DMS 273 treated with DMSO at 0.1 percent for 48 hours (cell line): ENCODE results near the gene ANKUB1.
A peak's percentile ranks its signal among the peaks of the same experiment; 100 is the strongest.
"Not testable (repeated sequence)": the region's sequence is repeated elsewhere in the genome, so short reads cannot be mapped to it uniquely, and the experiment has no call there.

Source experiments
- DNase-seq: peaks from one replicate; lab custom pipeline; 2025; lab: John Stamatoyannopoulos, UW

ANKUB1 gene, protein sequence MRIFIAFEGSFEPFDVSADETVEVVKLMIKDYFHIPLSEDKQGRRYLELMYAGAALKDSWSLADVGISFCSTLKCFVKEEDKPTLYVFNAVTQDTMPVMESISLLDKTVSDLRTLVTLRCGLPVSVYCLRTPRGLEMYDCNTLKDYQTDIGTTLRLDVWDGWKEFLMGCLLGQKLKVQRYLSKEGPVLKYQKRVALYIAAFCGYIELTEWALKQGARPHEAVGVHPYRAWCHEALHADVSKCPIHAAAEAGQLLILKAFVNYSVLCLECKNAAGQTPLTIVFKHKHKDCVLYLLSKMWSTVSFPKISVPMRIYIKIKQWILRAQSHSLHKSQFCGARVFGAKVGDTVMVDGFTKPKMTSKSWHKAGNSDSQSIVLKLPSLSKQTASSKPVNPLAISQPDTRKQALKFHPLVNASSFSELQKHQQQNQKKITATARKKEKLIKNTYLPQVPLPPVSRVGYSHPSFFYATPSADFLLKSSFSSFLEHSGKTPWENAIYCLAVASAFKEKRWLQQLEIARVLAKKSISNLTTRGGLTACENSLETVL

DNA sequence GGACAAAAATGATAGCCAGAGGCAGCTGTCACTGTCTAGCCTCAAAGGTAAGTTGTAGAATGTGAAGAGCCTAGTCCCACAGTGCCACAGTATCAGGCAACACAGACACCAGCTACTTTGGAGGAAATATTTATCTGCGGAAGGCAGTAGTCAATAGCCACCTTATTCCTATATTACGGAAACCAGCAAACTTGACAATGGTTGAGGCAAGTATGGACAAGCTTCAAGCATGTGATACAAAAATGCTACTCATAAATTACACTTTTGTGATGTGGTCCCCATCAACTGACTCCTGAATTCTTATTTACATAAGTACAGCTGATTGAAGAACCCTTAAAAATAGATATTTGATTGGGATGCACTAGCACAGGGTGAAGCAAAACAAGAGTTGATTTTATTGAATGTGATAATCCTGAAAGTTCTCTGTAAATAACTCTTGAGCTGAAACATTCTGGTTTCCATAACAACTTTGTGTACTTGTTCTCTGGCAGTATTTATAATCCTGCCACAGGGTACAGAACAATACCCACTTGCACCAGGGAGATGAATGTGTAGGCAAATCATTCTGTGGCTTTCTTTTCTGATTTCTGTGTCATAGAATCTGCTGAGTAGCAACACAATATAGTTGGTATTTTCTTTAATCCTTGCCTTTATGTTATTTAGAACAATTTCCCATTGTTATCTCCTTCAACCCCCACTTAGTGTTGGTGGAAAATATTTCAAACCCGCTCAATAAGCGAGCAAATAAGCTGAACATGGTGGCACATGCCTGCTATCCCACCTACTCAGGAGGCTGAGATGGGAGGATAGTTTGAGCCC lies at the start of gene ANKUB1:
Gene ANKUB1, minus strand, starts transcription at position 103 of the 819 bp plus-strand sequence. CDS start 188 bp downstream, outside the sequence.
- no peak for DNase-seq

DNA sequence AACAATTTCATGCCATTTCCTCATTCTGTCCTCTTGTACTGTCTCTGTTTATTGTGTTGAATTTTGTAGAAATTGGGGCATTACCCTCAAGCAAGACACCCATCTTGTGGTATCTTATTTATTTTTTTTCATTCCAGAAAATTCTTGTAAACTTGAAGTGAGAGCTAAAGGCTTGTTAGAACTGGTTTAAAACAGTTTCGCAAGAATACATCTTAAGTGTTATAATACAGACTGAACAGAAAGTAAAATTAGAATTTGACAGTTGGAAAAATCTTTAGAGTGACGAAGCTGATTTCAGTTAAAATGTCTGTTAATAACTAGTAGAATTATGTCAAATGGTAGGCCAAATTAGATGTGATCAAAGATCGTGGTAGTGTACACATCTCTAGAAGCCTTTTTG lies 47.5 kb upstream of the ANKUB1 start:
- no peak for DNase-seq

DNA sequence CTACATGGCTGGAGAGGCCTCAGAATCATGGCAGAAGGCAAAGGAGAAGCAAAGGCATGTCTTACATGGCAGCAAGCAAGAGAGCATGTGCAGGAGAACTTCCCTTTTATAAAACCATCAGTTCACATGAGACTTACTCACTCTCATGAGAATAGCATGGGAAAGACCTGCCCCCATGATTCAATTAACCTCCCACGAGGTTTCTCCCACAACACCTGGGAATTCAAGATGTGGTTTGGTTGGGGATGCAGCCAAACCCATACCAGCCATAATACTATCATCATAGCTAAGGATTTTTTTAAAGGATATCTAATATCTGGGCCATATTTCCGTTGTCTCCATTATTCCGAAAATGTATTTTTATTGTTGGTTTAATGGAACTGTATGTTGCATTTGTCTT lies 47.1 kb upstream of the ANKUB1 start:
- not testable (repeated sequence) for DNase-seq

DNA sequence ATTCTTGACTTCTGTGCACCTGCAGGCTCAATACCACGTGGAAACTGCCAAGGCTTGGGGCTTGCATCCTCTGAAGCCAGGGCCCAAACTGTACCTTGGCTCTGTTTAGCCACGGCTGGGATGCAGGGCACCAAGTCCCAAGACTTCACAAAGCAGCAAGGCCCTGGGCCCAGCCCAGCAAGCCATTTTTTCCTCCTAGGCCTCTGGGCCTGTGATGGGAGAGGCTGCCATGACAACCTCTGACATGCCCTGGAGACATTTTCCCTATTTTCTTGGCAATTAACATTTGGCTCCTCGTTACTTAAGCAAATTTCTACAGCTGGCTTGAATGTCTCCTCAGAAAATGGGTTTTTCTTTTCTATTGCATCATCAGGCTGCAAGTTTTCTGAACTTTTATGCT lies 46.1 kb upstream of the ANKUB1 start:
- not testable (repeated sequence) for DNase-seq

DNA sequence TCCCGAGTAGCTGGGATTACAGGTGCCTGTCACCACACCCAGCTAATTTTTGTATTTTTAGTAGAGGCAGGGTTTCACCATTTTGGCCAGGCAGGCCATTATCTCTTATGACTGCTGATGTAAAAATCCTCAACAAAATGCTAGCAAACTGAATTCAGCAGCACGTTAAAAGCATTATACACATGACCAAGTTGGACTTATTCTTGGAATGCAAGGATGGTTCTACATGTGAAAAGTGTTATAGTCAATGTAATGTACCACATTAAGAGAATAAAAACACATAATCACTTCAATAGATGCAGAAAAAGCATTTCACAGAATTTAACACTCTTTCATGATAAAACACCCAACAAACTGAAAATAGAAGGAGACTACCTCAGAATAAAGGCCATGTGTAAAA lies 40.9 kb upstream of the ANKUB1 start:
- DNase-seq = no peak

DNA sequence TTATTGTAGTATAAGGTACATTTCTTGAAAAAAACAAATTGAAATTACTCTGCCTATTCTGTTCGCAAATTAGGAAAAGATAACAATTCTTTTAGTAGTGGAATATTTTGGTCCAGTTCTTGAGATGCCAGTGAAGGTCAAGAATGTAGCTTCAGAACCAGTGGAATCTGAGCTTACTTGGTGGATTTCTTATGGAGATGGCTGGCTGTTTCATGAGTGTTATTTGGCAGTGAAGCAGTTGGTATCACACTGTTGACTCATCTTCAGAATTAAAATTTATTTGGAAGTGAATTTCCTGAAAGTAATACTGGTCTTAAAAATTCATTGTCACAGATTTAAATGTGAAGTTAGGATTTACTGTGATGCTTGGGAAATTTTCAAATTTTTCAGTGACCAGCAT lies 39.7 kb upstream of the ANKUB1 start:
- no peak for DNase-seq

DNA sequence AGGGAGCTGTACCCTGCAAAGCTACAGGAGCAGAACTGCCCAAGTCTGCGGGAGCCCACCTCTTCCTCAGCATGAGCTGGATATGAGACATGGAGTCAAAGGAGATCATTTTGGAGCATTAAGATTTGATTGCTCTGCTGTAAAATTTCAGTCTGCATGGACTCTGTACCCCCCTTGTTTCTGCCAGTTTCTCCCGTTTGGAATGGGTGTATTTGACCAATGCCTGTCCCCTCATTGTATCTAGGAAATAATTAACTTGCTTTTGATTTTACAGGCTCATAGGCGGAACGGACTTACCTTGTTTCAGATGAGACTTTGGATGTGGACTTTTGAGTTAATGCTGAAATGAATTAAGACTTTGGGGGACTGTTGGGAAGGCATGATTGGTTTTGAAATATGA lies 39.0 kb upstream of the ANKUB1 start:
- no peak for DNase-seq

DNA sequence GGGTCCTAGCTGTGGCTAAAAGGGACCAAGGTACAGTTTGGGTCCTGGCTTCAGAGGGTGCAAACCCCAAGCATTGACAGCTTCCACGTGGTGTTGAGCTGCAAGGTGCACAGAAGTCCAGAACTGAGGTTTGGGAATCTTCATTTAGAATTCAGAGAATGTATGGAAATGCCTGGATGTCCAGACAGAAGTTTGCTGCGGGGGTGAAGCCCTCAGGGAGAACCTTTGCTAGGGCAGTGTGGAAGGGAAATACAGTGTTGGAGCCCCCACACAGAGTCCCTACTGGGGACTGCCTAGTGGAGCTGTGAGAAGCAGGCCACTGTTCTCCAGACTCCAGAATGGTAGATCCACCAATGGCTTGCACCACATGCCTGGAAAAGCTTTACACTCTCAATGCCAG lies 38.5 kb upstream of the ANKUB1 start:
- DNase-seq = no peak

DNA sequence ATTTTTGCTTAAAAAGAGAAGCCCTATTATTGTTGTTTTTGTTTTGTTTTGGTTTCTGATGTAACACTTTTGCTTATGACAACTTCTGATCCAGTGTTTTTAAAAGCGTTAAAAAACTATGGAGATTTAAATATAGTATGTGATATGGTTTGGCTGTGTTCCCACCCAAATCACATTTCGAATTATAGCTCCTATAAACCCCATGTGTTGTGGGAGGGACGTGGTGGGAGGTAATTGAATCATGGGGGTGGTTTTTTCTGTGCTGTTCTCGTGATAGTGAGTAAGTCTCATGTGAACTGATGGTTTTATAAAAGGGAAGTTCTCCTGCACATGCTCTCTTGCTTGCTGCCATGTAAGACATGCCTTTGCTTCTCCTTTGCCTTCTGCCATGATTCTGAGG lies 37.3 kb upstream of the ANKUB1 start:
- DNase-seq = not testable (repeated sequence)

DNA sequence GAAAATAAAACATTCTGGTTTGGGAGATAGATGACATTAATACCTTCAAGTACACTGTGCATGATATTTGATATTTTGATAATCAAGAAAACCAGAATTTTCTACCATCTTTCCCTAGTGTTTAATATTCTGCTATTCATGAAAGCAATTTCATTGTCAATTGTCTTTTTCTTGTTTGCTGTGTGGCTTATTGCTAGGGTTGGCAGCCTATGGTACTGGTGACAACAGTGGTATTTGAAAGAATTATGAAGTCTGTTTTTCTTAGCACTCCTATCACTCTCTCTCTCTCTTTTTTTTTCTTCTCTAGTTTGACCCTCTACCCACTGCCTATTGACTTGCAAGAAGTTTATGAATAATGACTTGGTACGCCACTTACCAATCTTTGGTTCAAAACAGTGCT lies 36.0 kb upstream of the ANKUB1 start:
- no peak for DNase-seq

DNA sequence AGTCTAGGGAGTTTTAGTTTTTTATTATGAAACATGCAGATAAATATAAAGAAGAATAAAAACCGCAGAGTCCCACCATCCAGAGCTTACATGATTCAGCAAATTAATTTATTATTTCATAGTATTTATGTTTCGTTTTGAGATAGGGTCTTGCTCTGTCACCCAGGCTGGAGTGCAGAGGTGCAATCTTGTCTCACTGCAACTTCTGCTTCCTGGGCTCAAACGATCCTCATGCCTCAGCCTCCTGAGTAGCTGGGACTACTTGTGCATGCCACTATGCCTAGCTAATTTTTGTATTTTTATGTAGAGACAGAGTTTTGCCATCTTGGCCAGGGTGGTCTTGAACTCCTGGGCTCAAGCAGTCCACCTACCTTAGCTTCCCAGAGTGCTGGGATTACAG lies 34.3 kb upstream of the ANKUB1 start:
- DNase-seq = no peak

DNA sequence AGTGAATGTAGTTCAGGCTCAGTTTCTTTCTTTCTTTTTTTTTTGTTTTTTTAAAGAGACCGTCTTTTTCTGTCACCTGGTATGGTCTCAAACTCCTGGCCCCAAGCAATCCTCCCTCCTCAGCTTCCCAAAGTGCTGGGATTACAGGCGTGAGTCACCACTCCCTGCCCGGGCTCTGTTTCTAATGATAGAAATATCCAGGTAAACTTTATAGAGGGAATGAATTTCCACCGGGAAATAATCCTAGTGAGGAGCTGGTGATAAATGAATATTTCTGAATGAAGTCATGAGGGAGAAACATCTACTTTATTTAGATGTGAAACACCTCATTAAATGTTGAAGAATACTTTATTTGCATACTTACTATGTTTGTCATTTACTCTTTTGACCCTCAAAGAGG lies 27.8 kb upstream of the ANKUB1 start:
- DNase-seq = no peak

DNA sequence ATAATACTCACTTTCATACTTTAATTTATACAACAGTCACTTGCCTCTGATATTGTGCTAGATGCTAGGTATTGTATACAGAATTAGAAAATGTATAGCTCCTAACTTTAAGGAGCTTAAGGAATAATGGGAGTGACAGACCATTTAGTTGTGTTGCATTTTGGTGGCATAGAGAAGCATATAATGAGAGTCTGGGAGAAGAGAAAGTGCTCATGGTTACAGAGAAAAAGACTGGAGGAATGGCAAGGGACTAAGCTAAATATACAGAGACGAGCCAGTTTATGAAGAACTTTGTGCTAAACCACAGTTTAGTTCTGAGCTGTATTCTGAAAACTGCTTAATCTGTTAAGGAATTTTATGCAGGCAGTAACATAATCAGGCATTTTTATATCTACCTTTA lies 27.1 kb upstream of the ANKUB1 start:
- no peak for DNase-seq

DNA sequence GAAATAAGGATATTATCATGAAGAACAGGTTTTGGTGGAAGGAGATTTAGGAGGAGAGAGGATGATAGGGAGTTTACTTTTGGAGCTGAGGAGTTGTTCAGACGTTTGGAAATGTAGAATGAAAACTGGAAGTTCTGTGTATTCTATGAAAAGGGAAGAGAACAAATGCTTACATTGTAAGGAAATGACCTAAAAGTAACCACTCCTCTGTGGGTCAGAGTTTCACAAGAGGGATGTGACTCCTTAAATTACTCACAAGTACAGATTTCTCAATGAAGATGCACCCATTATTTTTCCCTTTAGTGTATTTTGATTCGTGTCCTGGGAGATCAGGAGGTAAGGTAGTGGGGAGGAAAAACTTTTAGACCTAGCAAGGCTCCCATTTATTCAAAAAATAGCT lies 24.6 kb upstream of the ANKUB1 start:
- no peak for DNase-seq

DNA sequence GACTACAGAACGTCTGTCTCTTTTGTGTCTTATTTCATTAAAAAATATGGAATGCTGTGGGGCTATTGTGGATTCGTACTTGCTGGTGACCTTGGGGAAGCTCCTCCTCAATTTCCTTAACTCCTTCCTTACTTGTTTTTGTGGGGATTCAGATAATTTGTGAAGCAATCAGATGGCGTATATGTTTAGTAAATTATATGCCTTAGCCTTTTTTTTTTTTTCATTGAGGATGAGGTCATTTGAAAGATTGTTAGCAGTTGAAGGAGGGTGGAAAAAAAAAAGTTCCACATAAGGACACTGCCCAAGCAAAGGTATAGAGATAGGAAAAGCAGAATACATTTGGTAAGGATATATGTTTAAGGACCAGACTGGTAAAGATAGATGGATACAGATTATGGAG lies 24.0 kb upstream of the ANKUB1 start:
- no peak for DNase-seq

DNA sequence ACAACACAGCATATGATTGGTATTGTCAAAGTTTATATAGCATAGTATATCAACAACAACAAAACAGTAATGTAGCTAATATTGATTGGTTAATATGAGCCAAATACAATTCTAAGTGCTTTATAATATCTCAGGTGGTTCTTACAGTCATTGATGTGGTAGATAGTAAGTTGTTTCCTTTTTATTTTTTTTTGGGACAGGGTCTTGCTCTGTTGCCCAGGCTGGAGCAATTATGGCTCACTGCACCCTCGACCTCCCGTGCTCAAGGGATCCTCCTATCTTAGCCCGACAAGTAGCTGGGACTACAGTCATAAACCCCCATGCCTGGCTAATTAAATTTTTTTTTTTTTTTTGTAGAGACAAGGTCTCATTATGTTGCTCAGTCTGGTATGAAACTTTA lies 23.4 kb upstream of the ANKUB1 start:
- DNase-seq = no peak

DNA sequence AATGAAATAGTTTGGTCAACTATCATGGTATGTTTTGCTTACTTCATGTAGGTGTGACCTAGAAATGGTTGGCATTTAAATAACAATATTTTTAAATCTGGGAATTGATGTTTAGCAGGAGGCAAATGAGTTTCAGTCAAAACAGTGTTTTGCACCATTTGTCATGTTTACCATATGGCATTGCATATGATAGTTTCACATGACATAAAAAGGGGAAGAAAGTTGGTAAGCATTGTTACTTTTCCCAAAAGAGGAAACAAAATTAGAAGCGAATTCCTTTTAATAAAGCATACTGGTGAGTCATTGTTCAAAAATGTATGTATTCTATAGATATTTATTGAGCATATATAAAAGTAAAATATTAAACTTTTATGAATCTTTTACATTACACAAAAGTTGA lies 23.0 kb upstream of the ANKUB1 start:
- DNase-seq = no peak

DNA sequence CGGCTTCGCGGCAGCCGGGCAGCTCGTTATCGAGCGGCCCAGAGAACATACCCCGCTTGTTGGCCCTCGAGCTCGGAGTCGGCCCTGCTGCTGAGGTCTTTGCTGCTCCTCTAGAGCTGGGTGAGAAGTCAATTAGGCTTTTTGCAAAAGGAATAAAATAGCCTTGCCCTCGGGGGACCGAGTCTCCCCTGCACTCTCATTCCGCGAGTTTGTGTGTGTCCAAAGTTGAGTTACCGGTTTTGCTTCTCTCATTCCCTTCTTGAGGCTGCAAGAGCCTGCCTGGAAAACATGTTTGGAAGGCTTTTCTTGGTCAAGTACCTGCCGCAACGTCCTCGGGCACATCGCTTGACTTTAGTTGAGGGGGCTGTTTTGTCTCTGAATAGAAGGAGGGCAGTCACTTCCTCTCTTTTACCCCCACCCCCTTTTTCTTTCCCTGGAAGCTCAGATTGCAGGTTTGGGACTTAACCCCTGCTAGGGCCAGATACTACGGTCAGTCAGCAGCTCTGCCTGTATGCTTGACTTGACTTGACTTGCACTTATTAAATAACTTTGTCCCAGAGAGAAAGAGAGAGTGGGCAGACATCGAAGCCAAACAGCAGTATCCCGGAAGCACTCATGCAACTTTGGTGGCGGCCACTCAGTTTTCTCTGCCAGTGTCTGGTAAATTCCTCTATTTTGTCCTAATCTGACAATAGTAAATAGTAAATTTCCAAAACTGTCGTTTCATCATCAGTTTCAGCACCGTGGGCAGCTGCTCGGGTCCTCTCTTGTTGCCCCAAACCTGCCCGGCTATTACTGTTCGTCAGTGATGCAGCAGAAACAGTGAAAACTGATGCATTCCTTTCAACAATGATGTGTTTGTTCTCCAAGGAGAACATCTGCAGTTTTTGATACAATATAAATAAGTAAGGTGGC lies 21.3 kb upstream of the ANKUB1 start:
- peak; percentile 29 for DNase-seq

DNA sequence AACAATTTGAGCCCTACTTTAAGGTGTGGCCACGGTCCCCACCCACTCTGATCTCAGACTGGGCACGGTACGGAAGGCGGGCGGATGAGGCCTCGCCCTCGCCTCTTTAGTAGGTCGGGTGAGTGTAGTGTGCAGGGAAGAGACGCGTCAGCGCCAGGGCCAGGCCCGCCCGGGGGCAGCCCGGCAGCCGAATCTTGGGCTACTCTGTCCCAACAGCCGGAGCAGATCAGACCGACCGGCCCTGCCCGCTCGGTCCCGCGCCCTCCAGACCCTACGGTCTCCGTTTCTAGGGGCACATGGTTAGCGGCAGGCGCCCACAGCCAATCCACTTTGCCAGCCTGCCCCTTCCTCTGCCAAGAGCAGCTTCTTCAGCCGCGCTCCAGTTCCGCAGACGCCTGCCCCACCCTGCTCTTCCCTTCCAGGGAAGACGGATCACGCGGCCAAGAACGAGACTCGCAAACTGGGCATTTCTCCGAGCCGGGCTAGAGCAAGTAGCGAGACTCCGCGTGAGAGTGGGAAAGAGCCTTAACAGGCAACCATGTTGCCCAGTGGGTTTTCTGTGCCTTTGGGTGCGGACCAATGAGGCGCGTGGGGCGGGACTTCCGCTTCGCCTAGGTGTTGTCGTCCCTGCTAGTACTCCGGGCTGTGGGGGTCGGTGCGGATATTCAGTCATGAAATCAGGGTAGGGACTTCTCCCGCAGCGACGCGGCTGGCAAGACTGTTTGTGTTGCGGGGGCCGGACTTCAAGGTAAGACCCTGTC lies 20.4 kb upstream of the ANKUB1 start, which contains the start of gene RNF13:
Gene RNF13, plus strand, starts transcription at position 610 of the 761 bp plus-strand sequence. CDS start 32,812 bp downstream, outside the sequence.
- DNase-seq = peak; percentile 87

DNA sequence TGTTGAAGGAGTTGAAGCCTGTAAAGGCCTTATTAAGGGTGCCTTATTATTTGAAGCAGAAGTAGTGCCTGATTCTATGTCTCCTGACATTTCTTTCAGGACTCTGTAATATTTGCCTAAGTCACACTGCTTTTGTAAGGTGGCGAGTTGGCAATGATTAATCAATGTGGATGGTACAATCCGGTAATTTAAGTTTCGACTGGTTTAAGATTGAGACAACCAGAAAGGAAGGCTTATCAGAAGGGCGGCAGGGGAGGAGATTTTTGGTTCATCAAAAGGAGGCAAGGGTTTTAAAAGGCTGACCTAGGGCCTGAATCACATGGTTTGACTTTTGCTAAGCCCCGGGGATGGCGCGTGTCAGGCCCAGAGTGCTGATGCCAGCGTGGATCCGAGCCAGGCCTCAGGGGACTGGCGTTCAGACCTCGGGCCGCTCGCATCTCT lies 19.8 kb upstream of the ANKUB1 start:
- no peak for DNase-seq

DNA sequence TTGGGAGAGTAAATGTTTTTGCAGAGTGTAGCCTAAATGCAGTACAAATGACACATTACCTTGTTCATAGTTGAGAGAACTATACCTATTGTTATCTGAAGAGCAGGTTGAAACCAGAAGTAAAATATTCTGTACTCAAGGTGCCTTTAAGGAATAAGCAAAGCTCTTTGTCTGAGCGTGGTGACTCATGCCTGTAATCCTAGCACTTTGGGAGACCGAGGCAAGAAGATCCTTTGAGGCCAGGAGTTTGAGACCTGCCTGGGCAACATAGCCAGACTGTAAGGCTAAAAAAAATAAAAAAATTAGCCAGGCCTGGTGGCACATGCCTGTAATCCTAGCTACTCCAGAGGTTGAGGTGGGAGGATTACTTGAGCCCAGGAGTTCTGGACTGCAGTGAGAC lies 18.5 kb upstream of the ANKUB1 start:
- DNase-seq = no peak
